ENCODE data around the gene FLT4.

Gene FLT4

DNA sequence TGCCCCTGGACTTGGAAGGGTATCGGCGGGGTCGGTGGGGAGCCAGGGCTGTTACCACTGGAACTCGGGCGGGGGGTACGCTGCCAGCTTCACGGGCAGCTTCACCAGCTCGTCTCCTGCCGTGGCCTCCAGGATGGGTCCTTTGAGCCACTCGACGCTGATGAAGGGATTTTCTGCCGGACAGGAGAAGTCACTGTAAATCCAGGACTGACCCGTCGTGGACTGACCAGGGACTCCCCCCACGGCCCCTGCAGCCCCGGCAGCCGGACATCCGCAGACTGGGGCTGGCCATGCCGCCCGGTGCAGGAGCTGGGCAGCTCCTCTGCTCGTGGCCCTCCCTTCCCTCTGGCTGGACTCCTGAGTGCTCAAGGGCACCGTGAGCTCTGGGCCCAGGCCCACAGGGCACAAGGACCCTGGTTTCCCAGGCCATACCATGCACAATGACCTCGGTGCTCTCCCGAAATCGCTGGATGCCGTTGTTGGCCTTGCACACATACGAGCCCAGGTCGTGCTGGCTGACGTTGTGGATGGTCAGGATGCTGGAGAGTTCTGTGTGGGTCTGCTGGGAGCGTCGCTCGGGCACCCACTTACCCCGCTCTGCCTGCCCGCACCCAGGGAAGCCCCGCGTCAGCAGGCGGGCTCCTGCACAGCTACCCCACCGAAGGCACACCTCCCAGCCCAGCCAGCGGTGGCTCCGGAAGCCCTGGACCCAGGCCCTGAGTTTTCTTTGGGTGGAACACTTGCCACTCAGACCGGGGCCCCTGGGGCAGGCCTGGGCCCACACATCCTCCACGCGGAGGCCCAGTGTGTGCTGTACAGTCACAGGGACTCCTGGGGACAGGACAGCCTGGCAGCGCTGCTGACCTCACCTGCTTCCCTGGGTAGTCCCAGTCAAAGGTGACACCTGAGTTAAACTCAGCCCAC lies 20.3 kb downstream of the FLT4 start:
- Histone ChIP-seq H3K4me1 (ENCODE audit: control insufficient read depth, insufficient read depth, low read length) (no peaks in the 10 kb centered on the region), H3K9ac (ENCODE audit: low read depth, low read length) (no peak overlapping the region), H3K4me3 (ENCODE audit: low read depth, low read length) (no peak overlapping the region), H3K9me3 (ENCODE audit: control insufficient read depth, insufficient read depth, low read length) (no peaks in the 10 kb centered on the region), H3K27me3 (ENCODE audit: control insufficient read depth, insufficient read depth, low read length) (no peaks in the 10 kb centered on the region), H3K36me3 (ENCODE audit: control insufficient read depth, insufficient read depth, low read length) (no peaks in the 10 kb centered on the region)

GRCh38 chr5:180628211-180628610 lies 21.2 kb downstream of the FLT4 start:
- no peaks in the 10 kb centered on the region for H3K4me1 ChIP-seq (ENCODE audit: control insufficient read depth, insufficient read depth, low read length)
- H3K9me3 ChIP-seq (ENCODE audit: control insufficient read depth, insufficient read depth, low read length): no peaks in the 10 kb centered on the region
- no peak overlapping the region for H3K9ac ChIP-seq (ENCODE audit: low read depth, low read length)
- H3K27me3 ChIP-seq (ENCODE audit: control insufficient read depth, insufficient read depth, low read length): no peaks in the 10 kb centered on the region
- no peaks in the 10 kb centered on the region for H3K36me3 ChIP-seq (ENCODE audit: control insufficient read depth, insufficient read depth, low read length)
- H3K4me3 ChIP-seq (ENCODE audit: low read depth, low read length): no peak overlapping the region

DNA sequence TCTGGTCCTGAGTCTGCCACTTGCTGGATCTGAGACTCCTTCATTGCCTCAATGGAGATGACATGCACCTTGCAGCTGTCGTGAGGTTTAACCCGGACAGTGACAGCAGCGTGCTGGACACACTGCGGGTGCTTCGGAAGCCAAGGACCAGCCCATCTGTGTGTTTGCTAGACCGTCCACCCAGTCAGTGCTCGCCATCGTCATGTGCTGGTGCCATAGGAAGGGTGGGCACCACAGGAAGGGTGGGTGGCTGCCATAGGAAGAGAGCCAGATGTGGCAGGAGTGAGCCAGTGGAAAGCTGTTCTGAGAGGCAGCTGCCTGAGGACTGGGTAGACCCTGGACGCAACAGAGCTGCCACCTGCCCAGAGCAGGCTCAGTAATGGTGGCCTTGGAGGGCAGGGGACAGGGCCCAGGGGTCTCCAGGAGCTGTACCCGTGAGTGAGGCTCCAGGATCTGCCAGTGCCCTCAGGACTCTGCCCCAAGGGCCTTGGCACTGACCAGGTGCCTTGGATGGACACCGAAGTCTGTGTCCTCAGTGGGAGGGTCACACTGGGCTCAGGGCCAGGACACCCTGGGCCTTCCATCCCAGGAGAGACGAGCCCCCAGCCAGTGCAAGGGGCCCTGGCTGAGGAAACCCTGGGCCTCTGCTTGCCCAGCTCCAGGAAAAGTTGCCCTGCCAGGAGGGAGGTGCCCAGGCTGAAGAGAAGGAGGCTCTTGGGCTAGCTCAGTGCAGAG lies 21.8 kb downstream of the FLT4 start:
- Histone ChIP-seq H3K4me1 (ENCODE audit: control insufficient read depth, insufficient read depth, low read length) (no peaks in the 10 kb centered on the region), H3K9ac (ENCODE audit: low read depth, low read length) (no peak overlapping the region), H3K27me3 (ENCODE audit: control insufficient read depth, insufficient read depth, low read length) (no peaks in the 10 kb centered on the region), H3K9me3 (ENCODE audit: control insufficient read depth, insufficient read depth, low read length) (no peaks in the 10 kb centered on the region), H3K36me3 (ENCODE audit: control insufficient read depth, insufficient read depth, low read length) (no peaks in the 10 kb centered on the region), H3K4me3 (ENCODE audit: low read depth, low read length) (no peak overlapping the region)

DNA sequence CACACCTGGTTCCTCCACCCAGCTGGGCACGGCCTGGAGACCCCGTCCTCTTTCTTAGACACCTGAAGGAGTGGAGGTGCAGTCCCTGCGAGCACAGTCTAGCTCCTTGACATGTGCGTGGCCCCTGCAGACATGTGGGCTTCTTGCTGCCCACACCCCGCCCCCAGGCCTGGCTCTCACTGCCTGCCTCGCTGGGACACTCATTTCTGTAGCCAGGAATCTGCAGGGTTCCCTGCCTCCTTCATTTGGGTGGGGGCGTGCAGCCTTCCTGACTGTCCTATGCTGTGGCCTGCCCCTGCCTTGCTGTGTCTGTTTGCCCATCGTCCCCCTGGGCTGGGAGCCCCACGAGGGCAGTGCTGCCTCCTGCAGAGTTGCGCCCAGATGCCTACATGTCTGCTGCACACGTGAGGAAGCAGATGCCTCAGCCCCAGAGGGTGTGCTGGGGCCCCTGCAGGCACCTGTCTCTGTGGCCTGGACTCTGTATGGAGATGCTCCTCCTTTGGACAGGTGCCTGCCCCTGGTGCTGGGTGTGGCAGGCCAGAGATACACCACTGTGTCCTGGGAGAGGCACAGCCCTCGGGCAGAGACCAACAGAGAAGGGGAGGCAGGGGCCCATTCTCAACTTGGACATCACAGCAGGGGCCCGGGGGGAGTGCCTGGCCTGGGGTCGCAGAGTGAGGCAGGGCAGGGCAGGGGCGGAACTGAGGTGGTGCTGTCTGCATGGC lies 22.6 kb downstream of the FLT4 start:
- H3K27me3 ChIP-seq (ENCODE audit: control insufficient read depth, insufficient read depth, low read length): no peaks in the 10 kb centered on the region
- no peak overlapping the region for H3K4me3 ChIP-seq (ENCODE audit: low read depth, low read length)
- H3K9ac ChIP-seq (ENCODE audit: low read depth, low read length): no peak overlapping the region
- no peaks in the 10 kb centered on the region for H3K4me1 ChIP-seq (ENCODE audit: control insufficient read depth, insufficient read depth, low read length)
- no peaks in the 10 kb centered on the region for H3K9me3 ChIP-seq (ENCODE audit: control insufficient read depth, insufficient read depth, low read length)
- H3K36me3 ChIP-seq (ENCODE audit: control insufficient read depth, insufficient read depth, low read length): no peaks in the 10 kb centered on the region

DNA sequence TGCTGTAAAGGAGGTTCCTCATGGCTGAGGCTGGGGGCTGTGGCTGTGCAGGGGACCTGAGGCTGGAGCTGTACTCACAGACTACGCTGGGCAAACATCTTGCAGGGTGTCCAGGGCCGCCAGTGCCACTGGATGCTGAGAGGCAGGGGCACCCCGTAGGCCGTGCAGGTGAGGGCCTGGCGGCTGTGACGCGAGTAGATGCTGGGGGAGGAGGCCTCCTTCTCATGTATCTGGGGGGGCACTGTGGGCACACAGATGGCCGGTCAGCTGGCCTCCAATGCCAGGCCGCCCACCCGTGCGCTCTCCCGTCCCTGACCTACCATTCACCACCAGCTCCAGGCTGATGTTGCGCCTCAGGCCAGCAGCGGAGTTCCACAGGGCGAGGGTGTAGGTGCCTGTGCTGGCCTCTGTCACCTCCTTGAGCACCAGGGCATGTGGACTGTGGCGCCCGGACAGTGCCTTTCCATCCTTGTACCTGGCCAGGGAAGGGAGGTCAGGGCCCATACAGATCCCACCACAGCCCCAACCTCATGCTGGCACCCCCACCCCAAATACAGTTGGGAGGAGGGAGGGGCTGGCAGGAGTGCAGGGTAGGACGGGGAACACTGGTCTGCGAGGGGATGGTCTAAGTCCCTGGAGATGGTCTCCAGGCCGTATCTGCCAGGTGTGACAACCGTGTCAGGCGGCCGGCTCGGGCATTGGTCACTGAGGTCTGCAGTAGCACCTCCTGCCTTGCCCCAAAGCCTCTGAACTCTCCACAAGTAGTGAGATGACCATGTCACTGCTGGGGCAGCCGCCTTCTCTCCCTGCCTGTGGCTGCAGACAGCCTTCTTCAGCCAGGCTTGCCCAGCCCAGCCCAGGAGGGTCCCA lies 23.4 kb downstream of the FLT4 start:
- no peak overlapping the region for H3K9ac ChIP-seq (ENCODE audit: low read depth, low read length)
- H3K27me3 ChIP-seq (ENCODE audit: control insufficient read depth, insufficient read depth, low read length): no peaks in the 10 kb centered on the region
- no peaks in the 10 kb centered on the region for H3K9me3 ChIP-seq (ENCODE audit: control insufficient read depth, insufficient read depth, low read length)

GRCh38 chr5:180625125-180625790 lies 24.1 kb downstream of the FLT4 start:
- no peaks in the 10 kb centered on the region for H3K27me3 ChIP-seq (ENCODE audit: control insufficient read depth, insufficient read depth, low read length)
- H3K9me3 ChIP-seq (ENCODE audit: control insufficient read depth, insufficient read depth, low read length): no peaks in the 10 kb centered on the region
- H3K4me1 ChIP-seq (ENCODE audit: control insufficient read depth, insufficient read depth, low read length): no peaks in the 10 kb centered on the region
- H3K9ac ChIP-seq (ENCODE audit: low read depth, low read length): no peak overlapping the region
- no peak overlapping the region for H3K4me3 ChIP-seq (ENCODE audit: low read depth, low read length)
- H3K36me3 ChIP-seq (ENCODE audit: control insufficient read depth, insufficient read depth, low read length): no peaks in the 10 kb centered on the region

More for the DNA sequence above, 23.4 kb downstream of the FLT4 start:
- H3K4me1 ChIP-seq (ENCODE audit: control insufficient read depth, insufficient read depth, low read length): no peaks in the 10 kb centered on the region
- H3K4me3 ChIP-seq (ENCODE audit: low read depth, low read length): no peak overlapping the region
- H3K36me3 ChIP-seq (ENCODE audit: control insufficient read depth, insufficient read depth, low read length): no peaks in the 10 kb centered on the region

- Histone ChIP-seq H3K4me1 (ENCODE audit: control insufficient read depth, insufficient read depth, low read length) (no peaks in the 10 kb centered on the region), H3K27me3 (ENCODE audit: control insufficient read depth, insufficient read depth, low read length) (no peaks in the 10 kb centered on the region)
Observed at GRCh38 chr5:180624587-180624986, 24.8 kb downstream of the FLT4 start.

GRCh38 chr5:180623844-180624243 lies 25.6 kb downstream of the FLT4 start:
- Histone ChIP-seq H3K27me3 (ENCODE audit: control insufficient read depth, insufficient read depth, low read length) (no peaks in the 10 kb centered on the region), H3K9me3 (ENCODE audit: control insufficient read depth, insufficient read depth, low read length) (no peaks in the 10 kb centered on the region), H3K4me3 (ENCODE audit: low read depth, low read length) (no peak overlapping the region), H3K9ac (ENCODE audit: low read depth, low read length) (no peak overlapping the region), H3K36me3 (ENCODE audit: control insufficient read depth, insufficient read depth, low read length) (no peaks in the 10 kb centered on the region), H3K4me1 (ENCODE audit: control insufficient read depth, insufficient read depth, low read length) (no peaks in the 10 kb centered on the region)

More at GRCh38 chr5:180624587-180624986, 24.8 kb downstream of the FLT4 start:
- Histone ChIP-seq H3K4me3 (ENCODE audit: low read depth, low read length) (no peak overlapping the region), H3K9ac (ENCODE audit: low read depth, low read length) (no peak overlapping the region), H3K9me3 (ENCODE audit: control insufficient read depth, insufficient read depth, low read length) (no peaks in the 10 kb centered on the region), H3K36me3 (ENCODE audit: control insufficient read depth, insufficient read depth, low read length) (no peaks in the 10 kb centered on the region)

- H3K27me3 ChIP-seq (ENCODE audit: control insufficient read depth, insufficient read depth, low read length): peaks cover 2% of the 10 kb centered on the region
- H3K9ac ChIP-seq (ENCODE audit: low read depth, low read length): no peak overlapping the region
- no peaks in the 10 kb centered on the region for H3K9me3 ChIP-seq (ENCODE audit: control insufficient read depth, insufficient read depth, low read length)
- H3K4me1 ChIP-seq (ENCODE audit: control insufficient read depth, insufficient read depth, low read length): no peaks in the 10 kb centered on the region
- H3K36me3 ChIP-seq (ENCODE audit: control insufficient read depth, insufficient read depth, low read length): no peaks in the 10 kb centered on the region
- no peak overlapping the region for H3K4me3 ChIP-seq (ENCODE audit: low read depth, low read length)
Observed at GRCh38 chr5:180623411-180623834, 26.0 kb downstream of the FLT4 start.

DNA sequence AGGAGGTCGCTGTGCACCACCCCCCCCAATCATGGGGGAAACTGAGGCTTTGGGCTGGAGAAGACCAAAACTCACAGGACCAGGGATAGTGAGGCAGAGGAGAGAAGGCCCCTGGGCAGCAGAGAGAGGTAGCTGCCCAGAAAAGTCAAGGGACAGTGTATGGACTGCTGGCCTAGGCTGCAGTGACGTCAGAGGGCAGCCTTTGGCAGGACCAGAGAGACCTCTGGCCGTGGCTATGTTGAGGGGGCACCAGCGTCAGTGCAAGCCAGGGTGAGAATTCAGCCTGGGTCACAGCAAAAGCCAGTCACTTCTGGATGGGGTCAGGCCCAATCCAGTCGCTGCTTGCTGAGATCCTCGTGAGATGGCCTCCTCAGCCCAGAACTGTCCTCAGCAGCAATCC lies 26.5 kb downstream of the FLT4 start:
- H3K4me3 ChIP-seq (ENCODE audit: low read depth, low read length): no peak overlapping the region
- no peaks in the 10 kb centered on the region for H3K9me3 ChIP-seq (ENCODE audit: control insufficient read depth, insufficient read depth, low read length)
- H3K27me3 ChIP-seq (ENCODE audit: control insufficient read depth, insufficient read depth, low read length): peaks cover 5% of the 10 kb centered on the region
- no peak overlapping the region for H3K9ac ChIP-seq (ENCODE audit: low read depth, low read length)
- H3K36me3 ChIP-seq (ENCODE audit: control insufficient read depth, insufficient read depth, low read length): no peaks in the 10 kb centered on the region
- H3K4me1 ChIP-seq (ENCODE audit: control insufficient read depth, insufficient read depth, low read length): no peaks in the 10 kb centered on the region

All from iPS-15b (cell line).